Measurements from ENCODE around the gene TTC9.
"Not testable (repeated sequence)": the region's sequence is repeated elsewhere in the genome, so short reads cannot be mapped to it uniquely, and the experiment has no call there.

The TTC9 gene

GRCh38 chr14:70680748-70681147 is 39.0 kb downstream of the TTC9 start:
- no peak for DNase-seq (ENCODE audit: low spot score)

GRCh38 chr14:70683983-70684382 is 42.3 kb downstream of the TTC9 start:
- DNase-seq (ENCODE audit: low spot score) = no peak

DNA sequence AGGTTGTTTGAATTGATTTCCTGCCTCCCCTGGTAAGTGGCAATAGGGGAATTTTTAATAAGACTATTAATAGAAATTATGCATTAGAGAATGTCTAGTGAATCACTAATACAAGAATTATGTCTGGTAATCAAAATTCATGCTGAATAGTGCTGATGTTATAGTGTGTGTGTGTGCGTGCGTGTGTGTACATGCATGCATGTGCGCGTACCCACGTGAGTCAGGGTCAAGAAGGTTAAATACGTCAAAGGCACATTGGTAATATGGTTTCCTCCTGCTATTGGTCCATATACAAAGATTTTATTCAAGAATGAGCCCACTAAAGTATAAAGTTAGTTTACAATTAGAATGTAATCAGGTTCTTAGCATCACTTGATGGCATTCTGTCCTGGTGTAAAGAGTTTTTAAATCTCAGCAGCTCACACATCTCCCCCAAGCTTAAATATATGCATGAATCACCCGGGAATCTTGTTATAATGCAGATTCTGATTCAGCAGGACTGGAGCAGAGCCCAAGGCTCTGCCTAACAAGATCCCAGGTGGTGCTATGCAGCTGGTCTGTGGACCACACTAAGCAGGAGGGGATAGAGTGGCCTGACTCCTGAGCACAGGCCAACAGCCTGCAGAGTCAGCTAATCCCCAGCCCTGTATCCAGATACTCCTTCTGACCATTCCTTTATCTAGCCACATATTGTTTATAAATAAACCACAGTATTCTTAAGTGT is 43.9 kb downstream of the TTC9 start:
- no peak for DNase-seq (ENCODE audit: low spot score)

- DNase-seq (ENCODE audit: low spot score) = no peak
These were observed 50.5 kb downstream of the TTC9 start for GRCh38 chr14:70692210-70692609.

- no peak for DNase-seq (ENCODE audit: low spot score)
These were observed 54.3 kb downstream of the TTC9 start for GRCh38 chr14:70696026-70696425.

DNA sequence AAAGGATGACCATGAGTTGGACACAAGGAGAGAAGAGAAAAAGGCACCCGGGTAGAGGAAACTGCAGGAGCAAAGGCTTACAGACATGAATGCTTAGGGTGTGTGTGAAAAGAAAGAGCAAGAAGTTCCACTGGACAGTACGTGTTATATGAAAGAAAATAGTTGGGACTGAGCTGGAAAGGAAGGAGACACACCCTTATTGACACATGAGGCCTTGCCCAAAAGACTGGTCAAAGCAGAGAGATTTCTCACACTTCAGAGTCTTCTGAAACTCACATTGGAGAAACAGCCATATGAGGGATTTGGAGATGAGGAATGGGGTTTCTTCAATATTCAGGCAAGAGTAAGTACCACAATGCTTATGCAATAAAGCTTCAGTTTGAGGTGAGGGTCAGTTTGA is 56.0 kb downstream of the TTC9 start:
- no peak for DNase-seq (ENCODE audit: low spot score)

GRCh38 chr14:70698288-70698687 is 56.6 kb downstream of the TTC9 start:
- DNase-seq (ENCODE audit: low spot score) = no peak

DNA sequence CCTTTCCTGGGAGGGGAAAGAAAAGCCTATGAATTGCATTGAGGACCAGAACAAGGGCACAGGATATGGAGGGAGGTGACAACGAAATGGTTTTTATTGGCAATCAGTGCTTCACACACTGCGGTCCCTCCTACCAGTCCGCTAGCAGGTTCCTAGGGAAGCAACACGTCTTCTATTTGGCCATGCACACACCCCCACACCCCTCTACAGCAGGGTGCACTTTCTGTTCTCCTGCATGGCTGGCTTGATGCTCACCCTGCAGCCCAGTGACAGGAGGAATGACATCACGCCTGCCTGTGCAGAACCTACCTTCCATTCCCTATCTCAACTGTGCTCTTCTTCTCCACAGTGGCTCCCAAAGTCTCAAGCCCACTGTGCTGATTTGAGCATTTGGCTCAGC is 57.9 kb downstream of the TTC9 start:
- DNase-seq (ENCODE audit: low spot score) = no peak

- no peak for DNase-seq (ENCODE audit: low spot score)
These were observed 59.4 kb downstream of the TTC9 start for GRCh38 chr14:70700955-70701585.

GRCh38 chr14:70701610-70702009 is 59.9 kb downstream of the TTC9 start:
- DNase-seq (ENCODE audit: low spot score) = no peak

- DNase-seq (ENCODE audit: low spot score) = no peak
These were observed 60.4 kb downstream of the TTC9 start for GRCh38 chr14:70702161-70702560.

GRCh38 chr14:70703621-70704168 is 62.0 kb downstream of the TTC9 start:
- DNase-seq (ENCODE audit: low spot score) = not testable (repeated sequence)

DNA sequence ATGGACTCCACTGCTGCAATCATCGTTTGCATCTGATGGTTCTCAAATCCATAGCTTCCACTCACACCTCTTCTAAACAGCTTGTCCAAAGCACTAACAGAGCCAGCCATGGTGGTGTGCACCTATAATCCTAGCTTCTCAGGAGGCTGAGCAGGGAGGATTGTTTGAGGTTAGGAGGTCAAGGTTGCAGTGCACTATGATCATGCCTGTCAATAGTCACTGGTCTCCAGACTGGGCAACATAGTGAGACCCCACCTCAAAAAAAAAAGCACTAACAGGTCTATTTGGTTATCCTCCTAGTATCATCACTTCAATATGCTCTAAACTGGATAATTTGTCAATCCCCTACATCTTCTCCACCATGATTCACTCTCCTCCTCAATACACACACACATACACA is 63.2 kb downstream of the TTC9 start:
- DNase-seq (ENCODE audit: low spot score) = no peak

DNA sequence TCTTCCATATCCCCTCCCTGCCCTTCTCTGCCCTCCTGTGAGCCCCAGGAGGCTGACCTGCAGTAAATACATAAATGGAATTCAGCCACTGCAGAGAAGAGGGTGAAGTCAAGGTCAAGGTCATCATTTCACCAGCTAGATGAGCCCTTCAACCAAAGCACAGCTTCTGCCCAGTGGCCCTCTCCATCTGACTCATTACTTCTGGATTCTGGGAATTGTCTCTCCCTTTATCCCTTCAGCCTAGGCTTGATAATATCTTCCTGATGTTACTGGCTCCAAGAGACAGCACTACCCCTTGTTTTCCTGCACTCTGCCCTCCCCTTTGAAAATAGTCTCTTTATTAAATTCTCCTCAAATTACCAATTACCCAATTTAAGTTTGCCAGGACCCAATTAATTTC is 64.5 kb downstream of the TTC9 start:
- DNase-seq (ENCODE audit: low spot score) = no peak

DNA sequence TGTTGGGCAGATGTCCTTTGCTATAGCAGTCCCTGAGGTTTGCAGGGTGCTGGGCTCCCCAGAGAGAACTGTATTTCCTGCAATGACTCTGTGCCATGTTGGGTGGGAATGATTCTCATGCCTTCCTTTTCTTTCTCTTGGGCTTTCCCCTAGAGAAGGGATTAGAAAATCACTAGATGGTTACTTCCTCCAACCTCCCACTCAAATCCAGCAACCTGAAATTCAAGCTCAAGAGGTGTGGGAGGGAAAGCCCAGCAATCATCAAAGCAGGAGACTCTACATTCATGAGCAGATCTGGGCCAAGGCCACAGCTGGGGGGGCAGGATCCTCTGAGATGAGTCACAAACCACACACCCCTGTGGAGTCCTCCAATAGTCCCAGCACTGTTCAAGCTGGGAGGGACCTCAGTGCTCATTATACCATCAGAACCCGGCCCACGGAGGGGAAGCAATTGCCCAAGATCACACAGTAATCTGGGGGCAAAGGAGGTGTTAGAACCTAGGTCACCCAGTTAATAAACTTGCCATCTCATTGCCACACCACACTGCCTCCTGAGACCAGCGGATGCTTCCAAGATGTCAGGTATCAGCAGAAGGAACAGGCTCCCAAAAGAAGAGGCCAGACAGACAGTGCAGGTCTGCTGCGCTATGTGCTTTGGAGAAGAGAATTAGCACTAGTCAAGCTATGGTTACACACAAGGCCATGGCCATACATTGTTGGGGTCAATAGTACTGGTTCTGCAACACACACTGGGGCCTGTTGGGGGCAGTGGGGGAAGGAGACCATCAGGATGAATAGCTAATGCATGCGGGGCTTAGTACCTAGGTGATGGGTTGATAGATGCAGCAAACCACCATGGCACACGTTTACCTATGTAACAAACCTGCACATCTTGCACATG is 65.7 kb downstream of the TTC9 start:
- DNase-seq (ENCODE audit: low spot score) = no peak

- no peak for DNase-seq (ENCODE audit: low spot score)
These were observed 67.2 kb downstream of the TTC9 start for GRCh38 chr14:70708717-70709570.

GRCh38 chr14:70709726-70710382 is 68.1 kb downstream of the TTC9 start:
- DNase-seq (ENCODE audit: low spot score) = no peak

- no peak for DNase-seq (ENCODE audit: low spot score)
These were observed 69.7 kb downstream of the TTC9 start for GRCh38 chr14:70711451-70711850.

GRCh38 chr14:70713096-70713495 is 71.4 kb downstream of the TTC9 start:
- DNase-seq (ENCODE audit: low spot score) = no peak

GRCh38 chr14:70713511-70713916 is 71.8 kb downstream of the TTC9 start:
- no peak for DNase-seq (ENCODE audit: low spot score)

- DNase-seq (ENCODE audit: low spot score) = peak; percentile 62
These were observed 72.4 kb downstream of the TTC9 start for GRCh38 chr14:70714055-70714550.
